Measurements from ENCODE around the gene SLC39A11. TPM values are rescaled to one million over a fixed set of nuclear protein-coding genes. Genes with fewer than 3 reads are reported as not detected.

SLC39A11 gene
- polyA plus RNA-seq, 3 donors: 16.6 to 27.9 (median 26.6) TPM

DNA sequence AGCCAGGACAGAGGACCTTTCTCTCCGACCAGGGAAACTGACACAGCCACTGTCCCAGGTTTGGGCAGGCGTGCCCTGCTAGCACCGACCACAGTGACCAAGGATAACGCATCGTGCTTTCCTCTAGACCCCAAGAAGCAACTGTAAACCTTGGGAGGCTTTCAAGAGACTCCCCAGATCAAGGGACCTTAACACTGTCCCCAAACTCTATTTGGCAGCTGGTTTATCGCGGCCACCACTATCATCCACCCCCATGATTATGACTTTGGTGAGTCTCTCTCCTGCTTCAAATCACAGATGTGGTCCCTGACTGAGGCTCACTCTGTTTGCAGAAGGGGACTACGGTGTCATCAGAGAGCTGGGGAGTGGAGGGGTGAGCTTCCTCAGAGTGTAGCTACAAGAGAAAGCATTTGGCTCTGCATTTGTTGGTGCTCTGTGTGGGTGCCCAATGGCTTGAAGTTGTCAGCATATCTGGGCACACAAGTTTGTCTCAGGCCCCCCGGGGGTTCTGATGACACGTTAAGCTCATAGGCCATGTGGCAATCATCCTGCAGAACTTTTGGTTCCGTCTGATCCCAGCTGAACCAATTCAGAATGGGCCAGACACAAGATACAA is 408.0 kb downstream of the SLC39A11 start:
- H3K9me3 ChIP-seq (replicated peaks in 1 of 2; ENCODE audit: control insufficient read depth in 1 of 2, insufficient read depth in 1 of 2, low read length in 2 of 2): no peaks in the 10 kb centered on the region
- no peaks in the 10 kb centered on the region for H3K79me2 ChIP-seq (ENCODE audit: insufficient read depth, low read length)
- peaks cover 2 to 5% of the 10 kb centered on the region in 2 donors for H3K36me3 ChIP-seq (replicated peaks in 1 of 2; ENCODE audit: control insufficient read depth in 1 of 2, insufficient read depth in 2 of 2, low read length in 2 of 2)
- Mint-ChIP-seq H3K4me3 (no peak overlapping the region), H3K27me3 (ENCODE audit: low read depth in 3 of 3) (no peaks in the 10 kb centered on the region), H3K27ac (peak overlapping the region in 2 of 7 donors; percentile 14 to 60), H3K4me1 (peaks cover 2% of the 10 kb centered on the region), H3K36me3 (peaks cover 8 to 25% of the 10 kb centered on the region in 2 donors), H3K9me3 (peaks cover 0 to 3% (median 1%) of the 10 kb centered on the region in 7 donors)
- H3K4me3 ChIP-seq (replicated peaks in 1 of 3; ENCODE audit: low read depth in 2 of 3, low read length in 3 of 3): no peak overlapping the region
- WGBS (ENCODE audit: insufficient coverage): 96% methylated on average over 11 of the region's 11 CpGs
- no peak overlapping the region for H3K9ac ChIP-seq (ENCODE audit: insufficient read depth, low read length, poor library complexity, severe bottlenecking)
- H3K27ac ChIP-seq (ENCODE audit: low read depth in 1 of 2, low read length in 2 of 2): no peak overlapping the region
- H3K4me2 ChIP-seq (replicated peaks; ENCODE audit: extremely low read depth, low read length, poor library complexity, severe bottlenecking): no peak overlapping the region
- H4K20me1 ChIP-seq (ENCODE audit: insufficient read depth, low read length): no peaks in the 10 kb centered on the region
- TF ChIP-seq, protein P1, sequence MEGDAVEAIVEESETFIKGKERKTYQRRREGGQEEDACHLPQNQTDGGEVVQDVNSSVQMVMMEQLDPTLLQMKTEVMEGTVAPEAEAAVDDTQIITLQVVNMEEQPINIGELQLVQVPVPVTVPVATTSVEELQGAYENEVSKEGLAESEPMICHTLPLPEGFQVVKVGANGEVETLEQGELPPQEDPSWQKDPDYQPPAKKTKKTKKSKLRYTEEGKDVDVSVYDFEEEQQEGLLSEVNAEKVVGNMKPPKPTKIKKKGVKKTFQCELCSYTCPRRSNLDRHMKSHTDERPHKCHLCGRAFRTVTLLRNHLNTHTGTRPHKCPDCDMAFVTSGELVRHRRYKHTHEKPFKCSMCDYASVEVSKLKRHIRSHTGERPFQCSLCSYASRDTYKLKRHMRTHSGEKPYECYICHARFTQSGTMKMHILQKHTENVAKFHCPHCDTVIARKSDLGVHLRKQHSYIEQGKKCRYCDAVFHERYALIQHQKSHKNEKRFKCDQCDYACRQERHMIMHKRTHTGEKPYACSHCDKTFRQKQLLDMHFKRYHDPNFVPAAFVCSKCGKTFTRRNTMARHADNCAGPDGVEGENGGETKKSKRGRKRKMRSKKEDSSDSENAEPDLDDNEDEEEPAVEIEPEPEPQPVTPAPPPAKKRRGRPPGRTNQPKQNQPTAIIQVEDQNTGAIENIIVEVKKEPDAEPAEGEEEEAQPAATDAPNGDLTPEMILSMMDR (IDR thresholded peaks at IDR 0.05): no peak
- DNase-seq: no peak
- intact Hi-C loops (cut with micrococcal nuclease): no loop called here
- H2AFZ ChIP-seq (ENCODE audit: insufficient read depth, low read depth, low read length, poor library complexity, severe bottlenecking): no peak overlapping the region
- H3K4me1 ChIP-seq (ENCODE audit: control insufficient read depth in 1 of 2, insufficient read depth in 2 of 2, low read length in 2 of 2): no peaks in the 10 kb centered on the region
- H3K27me3 ChIP-seq (ENCODE audit: control insufficient read depth in 2 of 2, insufficient read depth in 2 of 2, low read length in 2 of 2): no peaks in the 10 kb centered on the region

- WGBS (ENCODE audit: insufficient coverage): 99% methylated on average over 9 of the region's 10 CpGs
- H3K9me3 Mint-ChIP-seq: peaks cover 0 to 4% (median 2%) of the 10 kb centered on the region in 7 donors
These were observed 408.7 kb downstream of the SLC39A11 start for GRCh38 chr17:72683506-72684404.

More at GRCh38 chr17:72683506-72684404, 408.7 kb downstream of the SLC39A11 start:
- Mint-ChIP-seq H3K27ac (peak overlapping the region in 1 of 7 donors; percentile 60), H3K4me3 (no peak overlapping the region), H3K27me3 (ENCODE audit: low read depth in 3 of 3) (no peaks in the 10 kb centered on the region), H3K36me3 (peaks cover 8 to 24% of the 10 kb centered on the region in 2 donors), H3K4me1 (peaks cover 2% of the 10 kb centered on the region)
- intact Hi-C loops (cut with micrococcal nuclease): no loop called here
- H3K79me2 ChIP-seq (ENCODE audit: insufficient read depth, low read length): no peaks in the 10 kb centered on the region
- H2AFZ ChIP-seq (ENCODE audit: insufficient read depth, low read depth, low read length, poor library complexity, severe bottlenecking): no peak overlapping the region
- H3K9me3 ChIP-seq (replicated peaks in 1 of 2; ENCODE audit: control insufficient read depth in 1 of 2, insufficient read depth in 1 of 2, low read length in 2 of 2): no peaks in the 10 kb centered on the region
- TF ChIP-seq, protein P1 (IDR thresholded peaks at IDR 0.05): no peak
- H3K27ac ChIP-seq (ENCODE audit: low read depth in 1 of 2, low read length in 2 of 2): no peak overlapping the region
- no peak overlapping the region for H3K4me2 ChIP-seq (replicated peaks; ENCODE audit: extremely low read depth, low read length, poor library complexity, severe bottlenecking)
- no peak for DNase-seq
- H3K27me3 ChIP-seq (ENCODE audit: control insufficient read depth in 2 of 2, insufficient read depth in 2 of 2, low read length in 2 of 2): no peaks in the 10 kb centered on the region
- H3K36me3 ChIP-seq (replicated peaks in 1 of 2; ENCODE audit: control insufficient read depth in 1 of 2, insufficient read depth in 2 of 2, low read length in 2 of 2): peaks cover 0 to 5% of the 10 kb centered on the region in 2 donors
- no peaks in the 10 kb centered on the region for H4K20me1 ChIP-seq (ENCODE audit: insufficient read depth, low read length)
- H3K4me3 ChIP-seq (replicated peaks in 1 of 3; ENCODE audit: low read depth in 2 of 3, low read length in 3 of 3): no peak overlapping the region
- H3K9ac ChIP-seq (ENCODE audit: insufficient read depth, low read length, poor library complexity, severe bottlenecking): no peak overlapping the region
- H3K4me1 ChIP-seq (ENCODE audit: control insufficient read depth in 1 of 2, insufficient read depth in 2 of 2, low read length in 2 of 2): no peaks in the 10 kb centered on the region
